Lower leg skin (tissue), 3 donors: ENCODE measurements around the gene CTNNA2.

Experiments used
- CTCF ChIP-seq, 3 donors: fragments of 450-650 bp; IDR thresholded peaks; one replicate each; pipeline ENCODE4 v1.5.1; 2016; ENCODE audit warnings: antibody characterized with exemption in 3 of 3, mild to moderate bottlenecking in 3 of 3, moderate library complexity in 2 of 3
- POLR2A ChIP-seq, 2 donors: fragments of 450-650 bp; IDR thresholded peaks; one replicate each; pipeline ENCODE4 v1.6.1; 2016 to 2017; ENCODE audit warnings: antibody characterized with exemption in 2 of 2, mild to moderate bottlenecking in 1 of 2, moderate library complexity in 1 of 2

DNA sequence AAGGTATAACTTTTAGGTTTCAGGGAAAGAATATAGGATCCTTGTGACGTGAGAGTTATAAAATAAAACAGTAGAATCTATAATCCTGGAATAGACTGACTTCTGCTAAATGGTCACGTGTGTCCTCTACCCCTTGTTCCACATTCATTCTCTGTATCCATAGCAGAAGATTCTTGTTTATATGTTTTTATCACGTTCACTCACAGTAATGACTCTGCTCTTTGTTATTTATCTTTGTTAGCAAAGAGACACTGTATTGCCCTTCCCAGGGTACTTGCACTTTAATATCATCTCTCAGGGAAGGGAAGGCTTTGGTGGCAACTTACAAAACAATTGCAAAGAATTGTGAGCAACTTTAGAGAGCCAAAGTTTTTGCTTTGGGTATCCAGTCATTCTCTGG, 997.9 kb downstream of the CTNNA2 start:
- TF ChIP-seq CTCF (IDR thresholded peaks at IDR 0.05), result no peak
- no peak for TF ChIP-seq POLR2A (IDR thresholded peaks at IDR 0.05)
